ENCODE data around the gene ANKRD33B.
"Not testable (repeated sequence)": the region's sequence is repeated elsewhere in the genome, so short reads cannot be mapped to it uniquely, and the experiment has no call there.

Gene ANKRD33B

DNA sequence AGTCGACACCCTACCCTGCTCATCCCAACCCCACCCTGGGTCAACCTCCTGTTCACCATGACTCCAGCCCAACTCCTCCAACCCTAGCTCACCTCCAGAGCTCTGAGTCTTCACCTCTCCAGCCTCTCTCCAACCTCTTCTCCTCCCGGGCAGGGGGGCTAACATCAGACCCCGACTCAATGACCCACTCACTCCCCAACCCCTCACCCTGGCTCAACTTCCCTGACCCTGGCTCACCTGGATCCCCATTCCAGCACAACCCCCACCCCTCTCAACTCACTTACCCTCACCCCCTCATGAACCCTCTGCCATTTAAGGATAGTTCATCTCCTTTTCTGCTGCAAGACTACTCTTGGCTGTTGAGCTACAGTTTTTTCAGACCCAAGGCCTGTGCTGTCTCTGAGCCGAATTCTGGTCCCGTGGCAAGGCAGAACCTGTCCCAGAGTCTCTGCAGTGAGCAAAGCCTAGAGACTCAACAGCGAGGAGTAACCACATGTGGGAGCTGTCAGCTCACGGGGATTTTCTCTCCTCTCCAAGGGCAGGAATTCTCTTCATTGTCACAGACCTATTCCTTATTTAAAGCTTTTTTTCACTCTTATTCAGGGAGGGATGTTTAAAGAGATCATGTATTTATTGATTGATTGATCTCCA, 29.8 kb downstream of the ANKRD33B start:
- Mint-ChIP-seq H3K4me1 (ENCODE audit: low read depth) (peaks cover 7% of the 10 kb centered on the region), H3K4me3 (no peak overlapping the region), H3K27me3 (peaks cover 17% of the 10 kb centered on the region), H3K9me3 (no peaks in the 10 kb centered on the region), H3K36me3 (ENCODE audit: low read depth) (no peaks in the 10 kb centered on the region), H3K27ac (no peak overlapping the region)
- intact Hi-C loops (cut with micrococcal nuclease) = no loop called here

DNA sequence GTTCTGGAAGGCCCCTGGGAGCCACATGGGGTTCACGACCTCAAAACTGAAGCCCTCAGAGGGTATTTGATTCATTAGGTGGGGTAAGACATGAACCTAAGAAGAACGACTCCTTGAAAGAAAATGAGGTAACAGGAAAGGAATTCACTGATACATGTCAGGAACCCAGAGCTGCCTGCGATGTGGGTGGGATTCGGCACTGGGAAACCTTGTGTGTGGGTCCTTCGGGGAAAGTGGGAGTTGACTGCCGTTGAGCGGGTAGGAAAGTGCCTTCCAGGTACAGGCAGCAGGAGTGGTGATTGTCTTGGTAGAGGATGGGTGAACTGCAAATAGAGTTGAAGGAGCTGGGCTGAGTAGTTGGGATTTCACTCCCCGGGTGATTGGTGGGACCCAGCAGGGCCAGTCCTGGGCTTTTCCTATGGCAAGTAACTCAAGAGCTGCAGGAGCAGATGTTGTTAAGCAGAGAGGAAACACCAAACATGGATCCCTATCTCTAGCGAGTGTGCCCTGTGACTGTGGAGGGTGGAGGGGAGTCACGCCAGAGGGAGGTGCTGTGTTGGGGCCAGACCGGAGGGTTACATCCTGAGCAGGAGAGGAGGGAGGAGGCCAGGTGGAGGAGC, 30.8 kb downstream of the ANKRD33B start:
- Mint-ChIP-seq H3K36me3 (ENCODE audit: low read depth) (no peaks in the 10 kb centered on the region), H3K27me3 (peaks cover 9% of the 10 kb centered on the region), H3K27ac (no peak overlapping the region), H3K4me3 (no peak overlapping the region), H3K9me3 (no peaks in the 10 kb centered on the region), H3K4me1 (ENCODE audit: low read depth) (no peaks in the 10 kb centered on the region)
- intact Hi-C loops (cut with micrococcal nuclease) = no loop called here

DNA sequence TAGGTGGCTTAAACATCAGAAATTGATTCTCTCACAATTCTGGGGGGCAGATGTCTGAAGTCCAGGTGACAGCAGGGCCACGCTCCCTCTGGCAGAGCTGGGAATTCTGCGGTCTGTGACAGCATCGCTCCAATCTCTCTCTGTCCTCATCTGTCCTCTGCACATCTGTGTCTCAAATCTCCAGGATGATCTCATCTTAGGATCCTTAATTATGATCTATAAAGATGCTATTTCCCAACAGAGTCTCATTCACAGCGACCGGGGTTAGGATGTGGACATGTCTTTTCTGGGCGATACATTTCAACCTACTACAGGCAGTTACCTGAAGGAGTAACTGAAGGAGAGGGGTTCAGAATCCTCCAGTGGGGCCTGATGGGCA, 31.4 kb downstream of the ANKRD33B start:
- Mint-ChIP-seq H3K4me1 (ENCODE audit: low read depth) (no peaks in the 10 kb centered on the region), H3K27ac (no peak overlapping the region), H3K4me3 (no peak overlapping the region), H3K9me3 (no peaks in the 10 kb centered on the region), H3K36me3 (ENCODE audit: low read depth) (no peaks in the 10 kb centered on the region), H3K27me3 (peaks cover 9% of the 10 kb centered on the region)
- intact Hi-C loops (cut with micrococcal nuclease) = no loop called here

DNA sequence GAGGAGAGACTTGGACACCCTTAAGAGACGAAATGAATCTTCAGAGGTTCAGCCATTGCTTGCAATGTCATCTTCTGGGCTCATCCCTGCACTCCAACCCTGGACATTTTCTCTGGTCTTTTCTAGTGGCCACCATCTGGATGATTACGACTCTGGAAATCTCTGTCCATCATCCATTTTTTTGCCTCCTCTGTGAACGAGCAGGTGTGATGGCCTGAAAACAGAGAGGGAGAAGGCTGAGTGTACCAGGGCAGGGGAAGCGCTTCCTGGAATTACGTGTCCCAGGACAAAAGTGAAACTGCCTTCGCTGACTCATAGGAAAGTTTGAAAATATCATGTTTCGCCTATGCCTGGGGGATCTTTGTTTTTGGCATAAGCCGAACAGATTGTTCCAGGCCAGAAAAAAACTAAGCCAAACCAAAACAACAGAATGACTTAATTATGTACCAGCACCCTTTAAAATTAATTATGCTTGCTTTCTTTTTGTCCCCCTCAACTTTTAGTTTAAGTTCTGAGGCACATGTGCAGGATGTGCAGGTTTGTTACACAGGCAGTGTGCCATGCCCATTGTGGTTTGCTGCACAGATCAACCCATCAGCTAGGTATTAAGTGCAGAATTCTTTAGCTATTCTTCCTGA, 31.9 kb downstream of the ANKRD33B start:
- no peaks in the 10 kb centered on the region for H3K9me3 Mint-ChIP-seq
- no peaks in the 10 kb centered on the region for H3K4me1 Mint-ChIP-seq (ENCODE audit: low read depth)
- intact Hi-C loops (cut with micrococcal nuclease) = no loop called here
- no peak overlapping the region for H3K4me3 Mint-ChIP-seq
- H3K36me3 Mint-ChIP-seq (ENCODE audit: low read depth) = no peaks in the 10 kb centered on the region
- H3K27me3 Mint-ChIP-seq = peaks cover 9% of the 10 kb centered on the region
- H3K27ac Mint-ChIP-seq = no peak overlapping the region

DNA sequence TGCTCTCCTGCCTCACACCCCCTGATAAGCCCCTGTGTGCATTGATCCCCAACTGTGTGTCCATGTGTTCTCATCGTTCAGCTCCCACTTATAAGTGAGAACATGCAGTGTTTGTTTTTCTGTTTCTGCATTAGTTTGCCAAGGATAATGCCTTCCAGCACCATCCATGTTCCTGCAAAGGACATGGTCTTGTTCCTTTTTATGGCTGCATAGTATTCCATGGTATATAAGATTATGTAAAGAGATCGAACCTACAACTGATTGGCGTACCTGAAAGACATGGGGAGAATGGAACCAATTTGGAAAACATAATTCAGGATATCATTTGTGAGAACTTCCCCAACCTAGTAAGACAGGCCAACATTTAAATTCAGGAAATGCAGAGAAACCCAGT, 32.4 kb downstream of the ANKRD33B start:
- Mint-ChIP-seq H3K4me1 (ENCODE audit: low read depth) (peaks cover 3% of the 10 kb centered on the region), H3K36me3 (ENCODE audit: low read depth) (no peaks in the 10 kb centered on the region), H3K4me3 (no peak overlapping the region), H3K27me3 (peaks cover 10% of the 10 kb centered on the region), H3K9me3 (no peaks in the 10 kb centered on the region), H3K27ac (no peak overlapping the region)
- intact Hi-C loops (cut with micrococcal nuclease) = no loop called here

DNA sequence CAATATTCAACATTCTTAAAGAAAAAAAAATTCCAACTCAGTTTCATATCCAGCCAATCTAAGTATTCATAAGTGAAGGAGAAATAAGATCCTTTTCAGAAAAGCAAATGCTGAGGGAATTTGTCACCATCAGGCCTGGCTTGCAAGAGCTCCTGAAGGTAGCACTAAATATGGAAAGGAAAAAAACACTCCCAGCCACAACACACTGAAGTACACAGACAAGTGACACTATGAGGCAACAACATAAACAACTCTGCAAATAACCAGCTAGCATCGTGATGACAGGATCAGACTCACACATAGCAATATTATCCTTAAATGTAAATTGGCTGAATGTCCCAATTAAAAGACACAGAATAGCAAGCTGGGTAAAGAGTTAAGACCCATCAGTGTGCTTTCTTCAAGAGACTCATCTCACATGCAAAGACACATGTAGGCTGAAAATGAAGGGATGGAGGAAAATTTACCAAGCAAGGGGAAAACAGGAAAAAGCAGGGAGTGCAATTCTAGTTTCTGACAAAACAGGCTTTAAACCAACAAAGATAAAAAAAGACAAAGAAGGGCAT, 33.1 kb downstream of the ANKRD33B start:
- Mint-ChIP-seq H3K9me3 (no peaks in the 10 kb centered on the region), H3K27ac (no peak overlapping the region), H3K27me3 (peaks cover 12% of the 10 kb centered on the region), H3K4me1 (ENCODE audit: low read depth) (peaks cover 9% of the 10 kb centered on the region), H3K36me3 (ENCODE audit: low read depth) (no peaks in the 10 kb centered on the region), H3K4me3 (no peak overlapping the region)
- intact Hi-C loops (cut with micrococcal nuclease) = no loop called here

DNA sequence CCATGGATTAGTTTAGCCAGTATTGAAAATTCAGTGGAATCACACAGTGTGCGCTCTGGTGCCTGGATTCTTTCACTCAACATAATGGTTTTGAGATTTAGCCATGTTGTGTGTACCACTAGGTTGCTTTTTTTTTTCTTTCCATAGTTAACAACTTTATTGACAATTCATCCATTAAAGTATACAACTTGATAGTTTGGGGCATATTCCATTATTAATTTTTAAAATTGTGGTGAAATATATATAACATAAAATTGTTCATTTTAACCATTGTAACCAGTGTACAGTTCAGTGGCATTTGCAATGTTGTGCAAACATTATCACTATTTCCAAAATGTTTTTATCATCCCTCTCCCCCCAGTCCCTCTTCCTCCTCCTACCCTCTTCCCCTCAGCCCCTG, 35.2 kb downstream of the ANKRD33B start:
- intact Hi-C loops (cut with micrococcal nuclease) = no loop called here
- no peak overlapping the region for H3K4me3 Mint-ChIP-seq
- no peaks in the 10 kb centered on the region for H3K36me3 Mint-ChIP-seq (ENCODE audit: low read depth)
- H3K27me3 Mint-ChIP-seq = peaks cover 7% of the 10 kb centered on the region
- H3K4me1 Mint-ChIP-seq (ENCODE audit: low read depth) = peaks cover 9% of the 10 kb centered on the region
- H3K27ac Mint-ChIP-seq = no peak overlapping the region
- H3K9me3 Mint-ChIP-seq = no peaks in the 10 kb centered on the region

DNA sequence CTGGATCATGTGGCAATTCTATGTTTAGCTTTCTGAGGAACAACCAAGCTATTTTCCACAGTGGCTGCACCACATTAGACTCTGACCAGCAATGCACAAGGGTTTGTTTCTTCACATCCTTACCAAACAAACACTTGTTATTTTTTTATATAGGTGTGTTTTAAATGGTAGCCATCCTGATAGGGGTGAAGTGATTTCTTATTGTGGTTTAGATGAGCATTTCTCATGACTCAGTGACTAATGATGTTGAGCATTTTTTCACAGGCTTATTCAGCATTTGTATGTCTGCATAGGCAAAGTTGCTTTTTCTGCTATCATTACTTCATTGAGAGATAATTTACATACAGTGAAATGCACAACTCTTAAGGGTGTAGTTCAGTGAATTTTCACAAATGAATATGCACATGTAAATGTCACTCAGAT, 36.0 kb downstream of the ANKRD33B start:
- Mint-ChIP-seq H3K4me3 (no peak overlapping the region), H3K36me3 (ENCODE audit: low read depth) (no peaks in the 10 kb centered on the region), H3K27me3 (peaks cover 5% of the 10 kb centered on the region), H3K27ac (no peak overlapping the region), H3K9me3 (no peaks in the 10 kb centered on the region), H3K4me1 (ENCODE audit: low read depth) (peaks cover 9% of the 10 kb centered on the region)
- intact Hi-C loops (cut with micrococcal nuclease) = no loop called here

DNA sequence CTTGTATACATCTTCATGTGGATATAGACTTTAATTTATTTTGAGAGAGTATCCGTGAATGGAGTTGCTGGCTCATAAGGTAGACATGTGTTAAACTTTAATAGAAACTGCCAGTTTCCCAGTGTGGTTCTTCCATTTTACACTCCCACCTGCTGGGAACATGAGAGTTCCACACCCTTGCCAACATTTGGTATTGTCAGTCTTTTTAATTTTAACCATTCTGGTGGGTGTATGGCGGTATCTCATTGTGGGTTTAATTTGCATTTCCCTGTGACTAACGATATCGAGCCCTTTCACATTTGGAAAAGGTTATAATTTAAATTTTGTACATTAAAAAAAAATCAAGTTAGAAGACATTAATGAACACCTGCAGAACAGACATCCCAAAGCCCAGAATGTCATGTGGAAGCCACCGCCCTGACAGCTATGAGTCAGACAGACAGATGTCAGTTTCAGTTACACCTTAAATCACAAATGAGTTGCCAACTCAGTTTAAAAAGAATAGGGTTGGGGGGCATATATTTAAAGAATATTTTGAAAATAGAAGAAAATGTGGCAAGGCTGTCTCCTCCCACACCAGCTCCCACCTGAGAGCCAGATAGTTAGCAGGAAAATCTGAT, 36.9 kb downstream of the ANKRD33B start:
- intact Hi-C loops (cut with micrococcal nuclease) = no loop called here
- Mint-ChIP-seq H3K36me3 (ENCODE audit: low read depth) (no peaks in the 10 kb centered on the region), H3K9me3 (no peaks in the 10 kb centered on the region), H3K27me3 (peaks cover 3% of the 10 kb centered on the region), H3K4me1 (ENCODE audit: low read depth) (peaks cover 17% of the 10 kb centered on the region), H3K27ac (peak overlapping the region; percentile 17), H3K4me3 (no peak overlapping the region)

DNA sequence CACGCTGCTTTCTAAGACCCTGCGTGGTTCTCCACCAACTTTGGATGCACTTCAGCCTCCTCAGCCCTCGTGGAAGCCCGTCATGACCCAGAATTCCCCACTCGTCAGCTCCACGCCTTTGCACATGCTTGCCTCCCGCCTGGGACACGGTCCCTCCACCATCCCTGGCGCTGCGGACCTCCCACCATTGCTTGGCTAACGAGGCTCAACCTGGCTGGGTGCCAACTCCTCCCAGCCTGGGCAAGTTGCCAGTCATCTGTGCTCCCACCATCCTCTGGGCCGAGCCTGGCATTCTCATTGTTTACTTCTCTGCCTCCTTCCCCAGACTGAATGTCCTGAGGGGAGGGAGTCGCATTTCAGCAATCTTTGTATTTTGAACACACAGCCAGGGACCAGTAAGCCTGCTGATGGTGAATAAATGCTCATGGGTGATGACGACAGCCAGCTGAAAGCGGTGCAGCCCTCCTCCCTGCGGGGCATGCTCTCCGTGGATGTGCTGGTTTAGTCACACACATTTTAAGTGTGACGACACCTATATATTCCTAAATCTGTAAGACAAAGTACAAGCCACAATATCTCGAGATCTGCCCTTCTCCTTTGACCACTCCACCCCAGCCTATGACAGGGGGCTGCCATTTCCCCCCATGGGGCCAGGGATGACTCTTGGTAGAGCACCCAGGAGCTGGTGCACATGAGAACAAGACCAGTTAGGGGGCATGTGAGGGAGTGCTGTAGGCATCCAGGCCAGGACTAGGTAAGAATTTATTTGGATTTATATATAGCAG, 37.6 kb downstream of the ANKRD33B start:
- H3K27ac Mint-ChIP-seq = peak overlapping the region; percentile 17
- H3K27me3 Mint-ChIP-seq = peaks cover 3% of the 10 kb centered on the region
- H3K36me3 Mint-ChIP-seq (ENCODE audit: low read depth) = no peaks in the 10 kb centered on the region
- H3K4me1 Mint-ChIP-seq (ENCODE audit: low read depth) = peaks cover 19% of the 10 kb centered on the region
- no peak overlapping the region for H3K4me3 Mint-ChIP-seq
- intact Hi-C loops (cut with micrococcal nuclease) = no loop called here
- no peaks in the 10 kb centered on the region for H3K9me3 Mint-ChIP-seq

DNA sequence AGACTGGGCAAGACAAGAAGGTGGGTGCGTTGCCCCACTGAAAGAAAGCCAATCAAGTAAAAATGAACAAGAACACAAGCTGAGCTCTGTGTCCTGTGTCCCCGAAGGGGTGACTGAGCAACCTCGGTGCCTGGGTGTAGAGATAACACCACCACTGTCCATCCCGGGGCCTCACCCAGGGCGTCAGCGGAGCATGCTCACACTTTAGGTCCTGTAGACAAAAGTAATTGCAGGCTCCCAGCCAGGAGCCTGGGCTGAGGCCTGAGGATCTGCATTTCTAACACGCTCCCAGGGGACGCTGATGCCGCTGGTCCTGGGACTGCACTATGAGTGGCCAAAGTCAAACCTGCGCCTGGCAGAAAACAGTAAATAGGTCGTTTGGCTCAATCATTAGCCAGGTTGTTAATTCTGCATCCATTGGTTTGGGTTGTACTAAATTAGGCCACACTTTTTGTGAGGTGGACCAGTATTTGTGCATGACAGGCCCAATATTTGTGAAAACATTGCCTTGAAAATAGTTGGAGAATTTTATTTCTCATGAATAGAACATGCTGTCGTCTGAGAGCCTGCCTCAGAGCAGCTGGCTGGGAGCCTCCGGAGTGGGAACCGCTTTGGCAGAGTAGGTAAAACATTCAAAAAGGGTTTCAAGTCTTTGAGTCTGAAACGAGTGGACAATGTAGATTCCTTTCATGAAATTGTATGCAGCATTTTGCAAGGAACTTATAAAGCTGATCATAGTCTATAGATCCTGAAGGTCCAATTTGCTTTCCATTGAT, 38.3 kb downstream of the ANKRD33B start:
- H3K27ac Mint-ChIP-seq = no peak overlapping the region
- intact Hi-C loops (cut with micrococcal nuclease) = no loop called here
- H3K27me3 Mint-ChIP-seq = peaks cover 5% of the 10 kb centered on the region
- no peaks in the 10 kb centered on the region for H3K9me3 Mint-ChIP-seq
- H3K4me3 Mint-ChIP-seq = no peak overlapping the region
- H3K4me1 Mint-ChIP-seq (ENCODE audit: low read depth) = peaks cover 21% of the 10 kb centered on the region
- H3K36me3 Mint-ChIP-seq (ENCODE audit: low read depth) = no peaks in the 10 kb centered on the region

DNA sequence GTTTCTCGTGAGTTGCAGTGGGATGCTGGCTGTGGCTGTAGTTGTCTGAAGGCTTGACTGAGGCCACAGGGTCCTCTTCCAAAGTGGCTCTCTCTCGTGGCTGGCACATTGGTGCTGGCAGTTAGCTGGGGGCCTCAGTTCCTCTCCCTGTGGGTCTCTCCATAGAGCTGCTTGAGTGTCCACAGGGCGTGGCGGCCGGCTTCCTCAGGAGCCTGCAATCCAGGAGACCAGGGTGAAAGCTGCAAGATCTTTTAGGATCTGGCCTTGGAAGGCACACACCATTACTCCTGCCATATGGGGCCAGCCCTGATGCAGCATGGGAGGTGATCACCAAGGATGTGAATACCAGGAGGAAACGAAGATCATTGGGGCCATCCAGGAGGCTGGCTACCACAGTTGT, 41.1 kb downstream of the ANKRD33B start:
- H3K27ac Mint-ChIP-seq = no peak overlapping the region
- H3K36me3 Mint-ChIP-seq (ENCODE audit: low read depth) = no peaks in the 10 kb centered on the region
- intact Hi-C loops (cut with micrococcal nuclease) = no loop called here
- H3K4me3 Mint-ChIP-seq = no peak overlapping the region
- H3K27me3 Mint-ChIP-seq = peaks cover 14% of the 10 kb centered on the region
- peaks cover 35% of the 10 kb centered on the region for H3K4me1 Mint-ChIP-seq (ENCODE audit: low read depth)
- H3K9me3 Mint-ChIP-seq = no peaks in the 10 kb centered on the region

DNA sequence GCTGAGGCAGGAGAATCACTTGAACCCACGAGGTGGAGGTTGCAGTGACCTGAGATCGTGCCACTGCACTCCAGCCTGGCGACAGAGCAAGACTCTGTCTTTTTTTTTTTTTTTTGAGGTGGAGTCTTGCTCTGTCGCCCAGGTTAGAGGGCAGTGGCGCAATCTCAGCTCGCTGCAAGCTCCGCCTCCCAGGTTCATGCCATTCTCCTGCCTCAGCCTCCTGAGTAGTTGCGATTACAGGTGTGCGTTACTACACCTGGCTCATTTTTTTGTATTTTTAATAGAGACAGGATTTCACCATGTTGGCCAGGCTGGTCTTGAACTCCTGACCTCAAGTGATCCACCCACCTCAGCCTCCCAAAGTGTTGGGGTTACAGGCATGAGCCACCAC, 42.8 kb downstream of the ANKRD33B start:
- intact Hi-C loops (cut with micrococcal nuclease); H3K36me3 Mint-ChIP-seq (ENCODE audit: low read depth); H3K4me3 Mint-ChIP-seq; H3K27ac Mint-ChIP-seq; H3K9me3 Mint-ChIP-seq: not testable (repeated sequence)
- Mint-ChIP-seq H3K4me1 (ENCODE audit: low read depth) (peaks cover 29% of the 10 kb centered on the region), H3K27me3 (peaks cover 10% of the 10 kb centered on the region)
